ENCODE measurements around the gene CYP26B1.

DNA sequence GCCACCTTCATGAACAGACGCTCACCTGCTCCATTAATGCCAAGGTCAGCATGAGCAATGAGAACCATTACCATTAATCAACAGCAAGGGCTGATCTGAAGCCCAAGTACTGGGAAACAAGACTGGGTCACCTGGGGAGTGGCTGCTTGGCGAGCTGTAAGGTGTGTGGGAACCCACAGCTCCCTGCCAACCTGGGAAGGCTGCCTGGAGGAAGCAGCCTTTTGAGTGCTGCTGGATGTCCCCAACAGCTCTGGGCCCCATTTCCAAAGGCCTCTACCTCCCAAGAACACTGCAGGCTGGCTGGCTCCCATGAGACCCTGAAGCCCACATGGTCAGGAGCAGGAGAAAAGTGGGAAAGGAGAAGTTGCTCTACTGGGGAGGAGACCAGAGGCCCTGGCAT lies 62.1 kb downstream of the CYP26B1 start:
- TF ChIP-seq, protein P1, sequence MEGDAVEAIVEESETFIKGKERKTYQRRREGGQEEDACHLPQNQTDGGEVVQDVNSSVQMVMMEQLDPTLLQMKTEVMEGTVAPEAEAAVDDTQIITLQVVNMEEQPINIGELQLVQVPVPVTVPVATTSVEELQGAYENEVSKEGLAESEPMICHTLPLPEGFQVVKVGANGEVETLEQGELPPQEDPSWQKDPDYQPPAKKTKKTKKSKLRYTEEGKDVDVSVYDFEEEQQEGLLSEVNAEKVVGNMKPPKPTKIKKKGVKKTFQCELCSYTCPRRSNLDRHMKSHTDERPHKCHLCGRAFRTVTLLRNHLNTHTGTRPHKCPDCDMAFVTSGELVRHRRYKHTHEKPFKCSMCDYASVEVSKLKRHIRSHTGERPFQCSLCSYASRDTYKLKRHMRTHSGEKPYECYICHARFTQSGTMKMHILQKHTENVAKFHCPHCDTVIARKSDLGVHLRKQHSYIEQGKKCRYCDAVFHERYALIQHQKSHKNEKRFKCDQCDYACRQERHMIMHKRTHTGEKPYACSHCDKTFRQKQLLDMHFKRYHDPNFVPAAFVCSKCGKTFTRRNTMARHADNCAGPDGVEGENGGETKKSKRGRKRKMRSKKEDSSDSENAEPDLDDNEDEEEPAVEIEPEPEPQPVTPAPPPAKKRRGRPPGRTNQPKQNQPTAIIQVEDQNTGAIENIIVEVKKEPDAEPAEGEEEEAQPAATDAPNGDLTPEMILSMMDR (IDR thresholded peaks at IDR 0.05; ENCODE audit: low read length): no peak
- no peak for TF ChIP-seq EZH2 (optimal IDR thresholded peaks at IDR 0.05; ENCODE audit: low read depth, low read length)

Data from MM.1S (cell line).